ENCODE results near the gene DNAJA2. TPM values are rescaled to one million over a fixed set of nuclear protein-coding genes. Genes with fewer than 3 reads are reported as not detected.
"Not testable (repeated sequence)": the region's sequence is repeated elsewhere in the genome, so short reads cannot be mapped to it uniquely, and the experiment has no call there.

Gene DNAJA2
- total RNA-seq, 1 donor from 2014 or later, result 81.9 TPM

- H3K36me3 ChIP-seq (ENCODE audit: control insufficient read depth, insufficient read depth, low read length), result no peaks in the 10 kb centered on the region
- no peaks in the 10 kb centered on the region for H3K27me3 ChIP-seq (ENCODE audit: control insufficient read depth, insufficient read depth, low read length)
- no peak for DNase-seq (ENCODE audit: low read depth)
- TF ChIP-seq CTCF (IDR thresholded peaks at IDR 0.05; ENCODE audit: insufficient read depth, low read length, poor library complexity, severe bottlenecking), result no peak
- no peak overlapping the region for H3K4me3 ChIP-seq (ENCODE audit: low read depth, low read length)
These were observed 40.4 kb upstream of the DNAJA2 start for GRCh38 chr16:47013910-47014309.

- no peak for DNase-seq (ENCODE audit: low read depth)
- no peak for TF ChIP-seq CTCF (IDR thresholded peaks at IDR 0.05; ENCODE audit: insufficient read depth, low read length, poor library complexity, severe bottlenecking)
- H3K4me3 ChIP-seq (ENCODE audit: low read depth, low read length), result no peak overlapping the region
- no peaks in the 10 kb centered on the region for H3K27me3 ChIP-seq (ENCODE audit: control insufficient read depth, insufficient read depth, low read length)
- H3K36me3 ChIP-seq (ENCODE audit: control insufficient read depth, insufficient read depth, low read length), result no peaks in the 10 kb centered on the region
These were observed 39.7 kb upstream of the DNAJA2 start for GRCh38 chr16:47013172-47013571.

- not testable (repeated sequence) for H3K4me3 ChIP-seq (ENCODE audit: low read depth, low read length); H3K36me3 ChIP-seq (ENCODE audit: control insufficient read depth, insufficient read depth, low read length); DNase-seq (ENCODE audit: low read depth); H3K27me3 ChIP-seq (ENCODE audit: control insufficient read depth, insufficient read depth, low read length)
These were observed 37.3 kb upstream of the DNAJA2 start for GRCh38 chr16:47010812-47011211.

GRCh38 chr16:47008612-47009011, 35.1 kb upstream of the DNAJA2 start:
- H3K4me3 ChIP-seq (ENCODE audit: low read depth, low read length), result no peak overlapping the region
- DNase-seq (ENCODE audit: low read depth), result no peak
- H3K36me3 ChIP-seq (ENCODE audit: control insufficient read depth, insufficient read depth, low read length), result no peaks in the 10 kb centered on the region
- no peak for TF ChIP-seq CTCF (IDR thresholded peaks at IDR 0.05; ENCODE audit: insufficient read depth, low read length, poor library complexity, severe bottlenecking)
- no peaks in the 10 kb centered on the region for H3K27me3 ChIP-seq (ENCODE audit: control insufficient read depth, insufficient read depth, low read length)

- H3K27me3 ChIP-seq (ENCODE audit: control insufficient read depth, insufficient read depth, low read length), result no peaks in the 10 kb centered on the region
- no peaks in the 10 kb centered on the region for H3K36me3 ChIP-seq (ENCODE audit: control insufficient read depth, insufficient read depth, low read length)
- no peak for TF ChIP-seq CTCF (IDR thresholded peaks at IDR 0.05; ENCODE audit: insufficient read depth, low read length, poor library complexity, severe bottlenecking)
- no peak overlapping the region for H3K4me3 ChIP-seq (ENCODE audit: low read depth, low read length)
- no peak for DNase-seq (ENCODE audit: low read depth)
These were observed 34.7 kb upstream of the DNAJA2 start for GRCh38 chr16:47008174-47008573.

GRCh38 chr16:47004652-47005051, 31.2 kb upstream of the DNAJA2 start:
- DNase-seq (ENCODE audit: low read depth), result no peak
- no peaks in the 10 kb centered on the region for H3K27me3 ChIP-seq (ENCODE audit: control insufficient read depth, insufficient read depth, low read length)
- TF ChIP-seq CTCF (IDR thresholded peaks at IDR 0.05; ENCODE audit: insufficient read depth, low read length, poor library complexity, severe bottlenecking), result no peak
- H3K36me3 ChIP-seq (ENCODE audit: control insufficient read depth, insufficient read depth, low read length), result no peaks in the 10 kb centered on the region
- H3K4me3 ChIP-seq (ENCODE audit: low read depth, low read length), result no peak overlapping the region

GRCh38 chr16:47000066-47000465, 26.6 kb upstream of the DNAJA2 start:
- not testable (repeated sequence) for H3K36me3 ChIP-seq (ENCODE audit: control insufficient read depth, insufficient read depth, low read length); H3K27me3 ChIP-seq (ENCODE audit: control insufficient read depth, insufficient read depth, low read length); DNase-seq (ENCODE audit: low read depth); H3K4me3 ChIP-seq (ENCODE audit: low read depth, low read length)

All from kidney epithelial cell (primary cell).